IPS DF 6.9 (cell line): ENCODE data around the gene ADCY5.

ENCODE experiments used
- DNase-seq: peaks from one replicate; pipeline ENCODE4 v3.0.0-alpha.2; 2013; ENCODE audit warnings: low read depth, low spot score
- H3K27ac ChIP-seq: one replicate; pipeline ENCODE4 v1.5.1; 2013; ENCODE audit warnings: low read length, control low read depth
- H3K27me3 ChIP-seq: 2 replicates; pipeline ENCODE4 v1.6.1; 2013; ENCODE audit warnings: mild to moderate bottlenecking, low read length; ENCODE audit not compliant: control insufficient read depth, insufficient read depth
- H3K36me3 ChIP-seq: 2 replicates; pipeline ENCODE4 v1.6.1; 2013; ENCODE audit warnings: low read length; ENCODE audit not compliant: control insufficient read depth, insufficient read depth
- H3K4me1 ChIP-seq: 2 replicates; pipeline ENCODE4 v1.6.1; 2013; ENCODE audit warnings: low read length; ENCODE audit not compliant: control insufficient read depth, insufficient read depth
- H3K4me3 ChIP-seq: 2 replicates; pipeline ENCODE4 v1.5.1; 2013; ENCODE audit warnings: mild to moderate bottlenecking, low read length
- H3K9me3 ChIP-seq: 2 replicates; pipeline ENCODE4 v1.6.1; 2013; ENCODE audit warnings: low read length, inconsistent platforms; ENCODE audit not compliant: control insufficient read depth, insufficient read depth
- WGBS: extraction: QIAGEN DNeasy Blood & Tissue Kit; methylation state at CpG from one replicate; pipeline ENCODE4 v1.1.7; 2013; ENCODE audit warnings: mixed read lengths, missing lambda C conversion rate; ENCODE audit not compliant: insufficient read length, insufficient coverage; 5-methylcytosine and 5-hydroxymethylcytosine counted together

Gene ADCY5

DNA sequence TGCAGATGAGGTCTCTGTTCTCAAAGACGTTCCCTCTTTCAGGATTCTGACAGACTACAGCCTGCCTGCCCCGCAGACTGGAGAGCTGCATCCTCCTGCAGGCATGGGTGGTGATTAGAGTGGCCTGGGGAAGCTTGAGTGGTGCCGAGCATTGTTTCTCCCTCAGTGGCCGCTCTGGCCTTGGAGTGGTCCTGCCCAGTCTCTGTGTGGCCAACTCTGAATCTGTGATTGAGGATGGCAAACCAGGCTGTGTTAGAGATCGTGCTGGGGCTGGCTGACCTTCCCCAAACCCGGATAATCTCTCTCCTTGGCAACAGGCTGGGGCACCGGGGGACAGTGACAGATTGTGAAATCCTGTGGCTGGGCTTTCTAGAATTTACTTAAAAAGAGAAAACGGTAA lies 11.0 kb upstream of the ADCY5 start:
- Histone ChIP-seq H3K27ac (no peak overlapping the region), H3K4me3 (no peak overlapping the region), H3K4me1 (peaks cover 1% of the 10 kb centered on the region; the same call in 1 of the 2 replicates), H3K27me3 (no peaks in the 10 kb centered on the region), H3K36me3 (no peaks in the 10 kb centered on the region), H3K9me3 (no peaks in the 10 kb centered on the region)
- no peak for DNase-seq
- no CpG with 5 or more reads among the region's 8 CpGs for WGBS

DNA sequence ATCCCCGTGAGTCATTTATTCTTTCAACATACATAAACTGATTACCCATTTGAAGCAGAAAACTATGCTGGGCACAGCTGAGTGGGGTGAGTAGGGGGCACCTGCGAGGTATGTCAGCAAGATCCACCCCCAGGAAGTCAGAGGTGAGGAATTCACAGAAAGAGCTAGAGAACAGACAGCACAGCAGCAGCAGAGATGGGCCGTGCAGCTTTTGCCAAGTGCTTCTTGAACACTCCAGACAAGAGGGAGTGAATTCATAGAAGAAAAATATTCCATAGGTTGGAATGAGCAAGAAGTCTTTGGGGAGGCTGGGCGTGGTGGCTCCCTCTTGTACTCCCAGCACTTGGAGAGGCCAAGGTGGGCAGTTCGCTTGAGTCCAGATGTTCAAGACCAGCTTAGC lies 9.4 kb upstream of the ADCY5 start:
- H3K27ac ChIP-seq = no peak overlapping the region
- H3K4me1 ChIP-seq = peaks cover 1% of the 10 kb centered on the region; the same call in 1 of the 2 replicates
- no peak overlapping the region for H3K4me3 ChIP-seq
- DNase-seq = no peak
- H3K9me3 ChIP-seq = no peaks in the 10 kb centered on the region
- H3K27me3 ChIP-seq = no peaks in the 10 kb centered on the region
- no CpG with 5 or more reads among the region's 5 CpGs for WGBS
- no peaks in the 10 kb centered on the region for H3K36me3 ChIP-seq

GRCh38 chr3:123457841-123458240 lies 9.0 kb upstream of the ADCY5 start:
- H3K4me1 ChIP-seq = peaks cover 1% of the 10 kb centered on the region; the same call in 1 of the 2 replicates
- no peak overlapping the region for H3K4me3 ChIP-seq
- no peaks in the 10 kb centered on the region for H3K36me3 ChIP-seq
- H3K9me3 ChIP-seq = no peaks in the 10 kb centered on the region
- no peak overlapping the region for H3K27ac ChIP-seq
- no peak for DNase-seq
- H3K27me3 ChIP-seq = no peaks in the 10 kb centered on the region
- WGBS = no CpG with 5 or more reads among the region's 1 CpG

DNA sequence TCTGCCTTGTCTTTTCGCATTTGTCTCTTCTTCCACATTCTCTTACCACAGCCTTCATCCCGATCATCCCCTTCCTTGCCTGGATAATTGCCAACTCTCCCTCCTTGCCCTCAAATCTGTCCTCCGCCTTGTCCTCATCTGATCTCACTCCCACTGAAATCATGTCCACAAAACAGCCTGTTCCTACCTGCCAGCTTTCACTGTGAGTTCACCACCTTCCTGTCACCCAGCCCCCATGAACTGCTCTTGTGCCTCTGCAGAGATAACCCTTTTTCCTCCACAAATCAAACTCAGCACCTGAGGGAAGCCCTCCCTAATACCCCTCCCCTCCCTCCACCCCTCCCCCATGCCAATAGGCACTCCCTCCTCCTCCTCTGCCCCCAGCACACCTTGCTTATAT lies 4.8 kb upstream of the ADCY5 start:
- H3K27me3 ChIP-seq = peaks cover 2% of the 10 kb centered on the region; the same call in 1 of the 2 replicates
- no CpG with 5 or more reads among the region's 3 CpGs for WGBS
- H3K36me3 ChIP-seq = no peaks in the 10 kb centered on the region
- H3K4me3 ChIP-seq = no peak overlapping the region
- DNase-seq = no peak
- H3K27ac ChIP-seq = no peak overlapping the region
- peaks cover 1% of the 10 kb centered on the region; the same call in 1 of the 2 replicates for H3K4me1 ChIP-seq
- H3K9me3 ChIP-seq = no peaks in the 10 kb centered on the region

DNA sequence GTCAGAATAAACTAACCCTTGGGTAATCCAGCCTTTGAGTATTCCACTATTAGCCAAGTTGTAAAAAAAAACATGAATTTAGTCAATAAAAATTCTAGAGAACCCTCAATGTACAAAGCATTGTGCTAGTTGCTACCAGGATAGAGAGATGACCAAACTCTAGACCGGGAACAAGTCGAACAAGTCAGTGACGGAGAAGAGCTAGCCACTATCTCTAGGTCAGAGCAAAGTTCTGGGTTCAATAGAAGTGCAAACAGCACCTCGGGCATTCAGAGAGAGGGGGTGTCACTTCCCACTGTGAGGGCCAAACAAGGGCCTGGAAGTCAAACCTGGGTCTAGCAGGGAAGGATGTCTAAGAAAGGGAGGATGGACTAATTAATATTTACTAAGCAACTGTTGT lies 2.3 kb upstream of the ADCY5 start:
- WGBS = no CpG with 5 or more reads among the region's 4 CpGs
- peaks cover 3% of the 10 kb centered on the region; the same call in 1 of the 2 replicates for H3K27me3 ChIP-seq
- H3K27ac ChIP-seq = no peak overlapping the region
- peaks cover 5% of the 10 kb centered on the region; the same call in 1 of the 2 replicates for H3K4me1 ChIP-seq
- H3K4me3 ChIP-seq = no peak overlapping the region
- DNase-seq = no peak
- no peaks in the 10 kb centered on the region for H3K36me3 ChIP-seq
- H3K9me3 ChIP-seq = 0 out of 2 replicates have a peak, but pooled peaks cover 1% of the 10 kb centered on the region

GRCh38 chr3:123449997-123450604 lies 1.2 kb upstream of the ADCY5 start:
- peaks cover 3% of the 10 kb centered on the region; the same call in 1 of the 2 replicates for H3K27me3 ChIP-seq
- no CpG with 5 or more reads among the region's 33 CpGs for WGBS
- 0 out of 2 replicates have a peak, but pooled peaks cover 1% of the 10 kb centered on the region for H3K9me3 ChIP-seq
- no peaks in the 10 kb centered on the region for H3K36me3 ChIP-seq
- peak overlapping the region; percentile 63; the same call in 1 of the 2 replicates for H3K4me3 ChIP-seq
- DNase-seq = no peak
- peaks cover 5% of the 10 kb centered on the region; the same call in 1 of the 2 replicates for H3K4me1 ChIP-seq
- no peak overlapping the region for H3K27ac ChIP-seq

GRCh38 chr3:123449102-123449996 lies 459 bp upstream of the ADCY5 start:
- no peak overlapping the region for H3K27ac ChIP-seq
- WGBS = no CpG with 5 or more reads among the region's 114 CpGs
- H3K9me3 ChIP-seq = 0 out of 2 replicates have a peak, but pooled peaks cover 1% of the 10 kb centered on the region
- H3K4me1 ChIP-seq = peaks cover 5% of the 10 kb centered on the region; the same call in 1 of the 2 replicates
- H3K36me3 ChIP-seq = no peaks in the 10 kb centered on the region
- H3K27me3 ChIP-seq = peaks cover 3% of the 10 kb centered on the region; the same call in 1 of the 2 replicates
- H3K4me3 ChIP-seq = peak overlapping the region; percentile 63; the same call in 1 of the 2 replicates
- no peak for DNase-seq

DNA sequence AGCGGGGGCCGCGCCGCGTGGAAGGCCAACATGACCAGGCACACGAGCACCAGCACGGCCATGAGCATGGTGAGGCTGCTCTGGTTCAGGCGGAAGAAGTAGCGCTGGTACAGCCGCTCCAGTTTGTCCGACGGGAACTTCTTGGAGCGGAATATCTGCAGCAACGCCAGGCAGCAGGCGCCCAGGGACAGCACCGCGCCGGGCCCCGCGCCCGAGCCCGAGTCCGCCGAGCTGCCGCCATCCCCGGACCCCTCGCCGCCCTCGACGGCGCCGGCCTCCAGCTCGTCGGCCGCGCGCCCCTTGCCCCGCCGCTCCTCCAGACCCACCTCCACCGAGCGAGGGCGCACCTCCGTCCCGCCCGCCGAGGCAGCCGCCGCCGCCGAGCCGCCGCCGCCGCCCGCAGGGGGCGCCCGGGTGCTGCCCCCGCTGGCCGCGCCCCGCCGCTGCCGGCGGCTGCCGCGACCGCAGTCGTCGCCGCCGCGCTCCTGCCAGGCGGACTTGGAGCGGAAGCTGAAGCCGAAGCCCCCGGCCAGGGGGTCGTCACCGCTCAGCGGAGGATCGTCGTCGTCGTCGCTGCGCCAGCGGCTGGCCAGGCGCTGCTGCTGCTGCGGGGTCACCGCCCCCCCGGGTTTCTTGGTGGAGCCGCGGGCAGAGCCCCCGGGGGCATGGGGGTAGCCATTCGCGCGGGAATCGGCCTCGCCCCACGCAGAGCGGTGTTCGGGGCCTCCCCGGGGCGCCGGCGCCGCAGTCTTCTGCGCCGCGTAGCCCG lies 957 bp downstream of the ADCY5 start:
- 0 out of 2 replicates have a peak, but pooled peaks cover 1% of the 10 kb centered on the region for H3K9me3 ChIP-seq
- no peak overlapping the region for H3K27ac ChIP-seq
- no CpG with 5 or more reads among the region's 110 CpGs for WGBS
- H3K4me3 ChIP-seq = peak overlapping the region; percentile 63; the same call in 1 of the 2 replicates
- no peaks in the 10 kb centered on the region for H3K36me3 ChIP-seq
- peaks cover 3% of the 10 kb centered on the region; the same call in 1 of the 2 replicates for H3K27me3 ChIP-seq
- H3K4me1 ChIP-seq = peaks cover 5% of the 10 kb centered on the region; the same call in 1 of the 2 replicates
- no peak for DNase-seq

DNA sequence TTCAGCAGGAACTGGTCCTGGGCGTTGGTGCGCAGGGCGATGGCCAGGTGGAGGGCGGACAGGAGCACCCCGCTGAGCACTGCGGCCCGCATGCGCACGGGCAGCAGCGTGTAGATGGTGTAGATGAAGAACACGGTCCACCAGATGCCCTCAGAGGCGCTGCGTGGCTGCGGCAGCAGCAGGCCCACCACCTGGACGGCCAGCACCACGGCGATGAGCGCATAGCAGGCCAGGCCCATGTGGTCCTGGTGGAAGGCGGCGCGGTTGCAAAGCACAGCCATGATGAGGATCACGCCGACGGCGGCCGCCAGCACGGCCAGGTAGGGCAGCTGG lies 1.5 kb downstream of the ADCY5 start:
- no peak for DNase-seq
- Histone ChIP-seq H3K4me1 (peaks cover 5% of the 10 kb centered on the region; the same call in 1 of the 2 replicates), H3K27me3 (peaks cover 3% of the 10 kb centered on the region; the same call in 1 of the 2 replicates), H3K27ac (no peak overlapping the region), H3K36me3 (no peaks in the 10 kb centered on the region), H3K4me3 (no peak overlapping the region), H3K9me3 (0 out of 2 replicates have a peak, but pooled peaks cover 1% of the 10 kb centered on the region)
- WGBS = no CpG with 5 or more reads among the region's 27 CpGs
